GM08714 (cell line): ENCODE data around the gene SLC25A53.
"Not testable (repeated sequence)": the region's sequence is repeated elsewhere in the genome, so short reads cannot be mapped to it uniquely, and the experiment has no call there.

Experiments
- H3K4me3 ChIP-seq: fragments of 200-500 bp; sonication (Bioruptor generic); 2 replicates; pipeline ENCODE4 v1.5.1; 2014; ENCODE audit warnings: mild to moderate bottlenecking, low read length, inconsistent platforms
- ZNF274 ChIP-seq: IDR thresholded peaks from 2 replicates; pipeline ENCODE4 v1.6.1; 2012; ENCODE audit warnings: mild to moderate bottlenecking, low read depth, low read length

Gene SLC25A53

DNA sequence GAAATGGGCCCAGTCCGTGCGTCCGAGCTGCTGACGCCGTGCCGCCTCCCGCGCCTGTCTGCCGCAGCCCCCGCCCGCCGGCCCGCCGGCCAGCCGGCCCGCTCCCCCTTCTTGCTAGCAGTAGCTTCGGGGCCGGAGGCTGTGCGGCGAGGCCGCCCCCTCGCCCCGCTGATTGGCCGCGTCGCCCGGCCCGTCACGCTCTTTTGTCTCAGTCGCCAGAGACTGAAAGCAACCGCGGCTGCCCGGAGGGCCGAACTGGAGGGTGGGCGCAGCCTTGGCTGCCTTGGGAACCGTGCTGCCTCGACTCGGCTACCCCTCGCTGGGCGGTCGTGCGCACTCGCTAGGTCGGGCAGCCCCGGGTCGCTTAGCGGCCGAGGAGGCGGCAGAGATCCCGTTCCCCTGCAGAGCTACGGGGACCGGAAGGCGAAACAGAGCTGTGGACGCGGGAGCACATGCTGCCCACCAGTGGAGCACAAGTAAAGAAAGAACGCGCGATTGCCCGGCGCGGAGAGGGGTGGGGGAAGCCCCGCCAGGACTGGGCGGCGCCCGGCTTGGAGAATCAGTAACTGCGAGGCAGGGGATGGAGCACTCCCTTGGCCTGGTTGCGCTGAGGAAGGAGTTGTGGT is 44.4 kb downstream of the SLC25A53 start, which contains the start of gene ZCCHC18:
TSS of gene ZCCHC18 (plus strand) at position 198 of the 626 bp plus-strand sequence. CDS start 1,589 bp downstream, outside the sequence.
- H3K4me3 ChIP-seq, result peak within 1 kb of the TSS; percentile 62
- TF ChIP-seq ZNF274, result no peak

- H3K4me3 ChIP-seq, result not testable (repeated sequence)
Measured at GRCh38 chrX:104110491-104111240, 46.1 kb downstream of the SLC25A53 start.

DNA sequence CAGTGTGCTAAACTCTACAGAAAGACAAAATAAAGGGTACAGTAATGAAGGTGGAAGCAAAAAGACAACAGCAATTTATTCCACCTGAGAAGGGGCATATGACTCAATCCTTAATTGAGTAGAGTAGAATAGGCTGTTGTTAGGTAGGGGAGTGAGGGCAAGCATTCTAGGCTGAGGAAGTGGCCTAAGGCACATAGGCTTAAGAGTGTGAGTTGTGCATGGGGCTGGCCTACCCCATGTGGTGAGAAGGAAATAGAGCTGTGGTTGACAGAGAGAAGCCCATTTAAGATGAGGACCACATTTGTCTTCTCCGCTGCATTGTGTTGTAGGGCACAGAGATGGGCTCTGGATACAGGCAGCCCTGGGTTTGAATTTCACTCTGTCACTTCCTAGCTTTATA is 47.9 kb downstream of the SLC25A53 start:
- TF ChIP-seq ZNF274, result no peak
- no peak overlapping the region for H3K4me3 ChIP-seq

GRCh38 chrX:104105330-104106262 is 51.2 kb downstream of the SLC25A53 start:
- no peak overlapping the region for H3K4me3 ChIP-seq
- no peak for TF ChIP-seq ZNF274

GRCh38 chrX:104104676-104105075 is 52.1 kb downstream of the SLC25A53 start:
- TF ChIP-seq ZNF274, result no peak
- no peak overlapping the region for H3K4me3 ChIP-seq

DNA sequence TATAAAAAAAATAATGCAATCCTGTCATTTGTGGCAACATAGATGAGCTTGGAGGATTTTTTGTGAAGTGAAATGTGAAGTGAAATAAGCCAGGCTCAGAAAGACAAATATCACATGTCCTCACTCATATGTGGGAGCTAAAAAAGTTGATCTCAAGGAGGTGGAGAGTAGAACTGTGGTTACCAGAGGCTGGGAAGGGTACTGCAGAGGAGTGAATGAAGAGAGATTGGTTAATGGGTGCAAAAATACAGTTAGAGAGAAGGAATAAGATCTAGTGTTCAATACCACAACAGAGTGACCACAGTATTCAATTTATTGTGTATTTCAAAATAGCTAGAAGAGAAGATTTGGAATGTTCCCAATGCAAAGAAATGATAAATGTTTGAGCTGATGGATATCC is 57.9 kb downstream of the SLC25A53 start:
- TF ChIP-seq ZNF274, result no peak
- H3K4me3 ChIP-seq, result no peak overlapping the region

DNA sequence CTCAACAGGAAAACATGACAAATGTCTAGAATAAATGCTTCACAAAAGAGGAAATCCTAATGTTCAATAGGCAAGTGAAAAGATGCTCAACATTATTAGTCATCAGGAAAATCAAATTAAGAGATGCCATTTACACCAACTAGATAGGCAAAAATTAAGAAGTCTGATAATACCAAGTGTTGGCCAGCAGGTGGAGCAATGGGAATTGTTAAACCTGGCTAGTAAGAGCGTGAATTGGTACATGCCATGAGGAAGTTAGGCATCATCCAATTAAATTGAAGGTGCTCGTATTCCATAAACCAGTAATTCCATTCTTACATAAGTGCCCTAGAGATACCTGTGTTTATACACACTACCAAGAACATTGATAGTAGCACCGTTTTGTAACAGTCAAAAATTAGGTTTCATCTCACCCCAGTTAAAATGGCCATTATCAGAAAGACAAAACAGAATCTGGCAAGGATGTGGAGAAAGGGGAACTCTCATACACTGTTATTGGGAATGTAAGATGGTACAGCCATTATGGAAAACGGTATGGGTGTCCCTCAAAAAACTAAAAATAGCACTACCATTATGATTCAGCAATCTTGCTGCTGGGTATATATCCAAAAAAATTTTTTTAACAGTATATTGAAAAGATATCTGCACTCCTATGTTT is 58.5 kb downstream of the SLC25A53 start:
- no peak overlapping the region for H3K4me3 ChIP-seq
- no peak for TF ChIP-seq ZNF274

GRCh38 chrX:104085919-104086318 is 70.9 kb downstream of the SLC25A53 start:
- no peak for TF ChIP-seq ZNF274
- no peak overlapping the region for H3K4me3 ChIP-seq

- TF ChIP-seq ZNF274, result no peak
- H3K4me3 ChIP-seq, result no peak overlapping the region
Measured at GRCh38 chrX:104085477-104085876, 71.3 kb downstream of the SLC25A53 start.

- no peak overlapping the region for H3K4me3 ChIP-seq
- no peak for TF ChIP-seq ZNF274
Measured at GRCh38 chrX:104084534-104085277, 72.1 kb downstream of the SLC25A53 start.

- no peak for TF ChIP-seq ZNF274
- no peak overlapping the region for H3K4me3 ChIP-seq
Measured at GRCh38 chrX:104084063-104084462, 72.7 kb downstream of the SLC25A53 start.

DNA sequence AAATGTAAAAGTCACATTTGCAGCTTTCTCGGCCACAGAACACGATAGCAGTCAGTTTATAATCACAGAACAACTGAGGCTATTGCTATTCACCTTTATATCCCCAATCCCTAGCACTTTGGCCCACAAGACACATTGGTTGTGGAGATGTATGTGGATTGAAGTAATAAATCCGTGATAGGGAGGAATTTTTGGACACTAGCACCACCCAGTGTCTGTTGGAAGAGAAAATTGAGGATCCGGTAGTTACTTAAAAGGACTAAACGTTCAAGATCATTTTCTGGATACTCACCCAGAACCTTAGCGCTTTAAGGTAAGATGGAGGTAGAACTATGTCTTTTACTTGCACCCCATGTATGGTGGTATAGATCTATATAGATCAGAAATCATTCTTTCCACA is 79.0 kb downstream of the SLC25A53 start:
- not testable (repeated sequence) for H3K4me3 ChIP-seq

DNA sequence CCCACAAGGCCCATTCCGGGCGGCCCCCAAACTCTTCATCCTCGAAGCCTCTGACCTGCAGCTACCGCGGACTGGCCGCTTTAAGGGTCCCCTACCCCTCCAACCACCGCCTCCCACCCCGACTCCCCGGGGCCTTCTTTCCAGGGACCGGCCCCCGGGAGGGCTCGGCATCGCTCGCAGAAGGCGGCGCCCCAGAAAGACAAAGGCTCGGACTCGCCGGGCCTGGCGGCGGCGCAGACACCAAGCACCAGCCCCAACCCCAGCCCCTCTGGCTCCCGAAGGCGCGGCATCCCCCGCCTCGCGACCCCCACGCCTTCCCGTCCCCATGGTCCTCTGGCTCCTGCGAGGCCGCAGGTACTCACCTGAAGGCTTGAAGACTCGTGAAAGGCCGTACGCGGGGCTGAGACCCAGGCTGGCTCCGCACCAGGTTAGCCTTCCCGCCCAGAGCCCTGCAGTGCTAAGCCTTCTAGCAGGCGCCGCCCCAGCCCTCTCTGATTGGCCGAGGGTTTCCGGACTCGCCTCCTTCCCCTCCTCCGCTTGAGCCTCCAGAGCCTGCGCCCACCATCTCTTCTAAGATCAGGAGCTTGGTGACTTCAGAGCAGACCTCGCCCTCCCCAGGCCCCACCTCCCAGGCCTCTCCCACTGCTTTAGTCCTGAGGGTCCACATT is 80.9 kb downstream of the SLC25A53 start, which contains the start of gene TMSB15C:
TSS of gene TMSB15C (minus strand) at position 459 of the 668 bp plus-strand sequence.
- not testable (repeated sequence) for H3K4me3 ChIP-seq

GRCh38 chrX:104062636-104063035 is 94.2 kb downstream of the SLC25A53 start:
- H3K4me3 ChIP-seq, result not testable (repeated sequence)

DNA sequence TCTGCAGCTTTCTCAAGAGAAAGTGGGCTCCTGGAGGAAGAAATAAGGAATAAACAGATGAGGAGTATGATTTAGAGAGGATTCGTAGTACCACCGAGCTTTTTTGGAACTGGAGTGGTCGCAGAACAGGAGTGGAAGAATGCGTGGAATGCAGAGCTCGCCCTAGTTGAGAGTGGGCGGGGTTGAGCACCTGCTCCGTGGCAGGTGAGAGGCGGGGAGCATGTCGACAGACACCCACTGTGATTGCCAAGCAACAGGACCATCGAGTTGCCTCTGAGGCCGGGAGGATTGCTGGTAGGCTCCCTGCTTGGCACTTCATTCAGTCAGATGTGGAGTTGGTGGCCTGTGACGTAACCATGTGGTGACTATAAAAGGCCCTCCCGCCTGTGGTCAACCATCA is 101.9 kb downstream of the SLC25A53 start:
- H3K4me3 ChIP-seq, result not testable (repeated sequence)
